Naive thymus-derived CD4-positive, alpha-beta T cell (primary cell): ENCODE data around the gene PLEKHA5. TPM values are rescaled to one million over a fixed set of nuclear protein-coding genes. Genes with fewer than 3 reads are reported as not detected.

ENCODE experiments used
- ATAC-seq: fragments of 150-1000 bp; cut with Tn5 transposase; 2 replicates; pipeline ENCODE4 v1.10.0; 2021; ENCODE audit warnings: mild to moderate bottlenecking, moderate library complexity
- CTCF ChIA-PET: fragments of 350-600 bp; sonication (Branson Sonifier 250); formaldehyde crosslinking; loops from one replicate; lab custom pipeline; 2021; ENCODE audit warnings: antibody characterized with exemption; lab: Charles Lee
- POLR2A ChIA-PET: fragments of 350-600 bp; sonication (Branson Sonifier 250); formaldehyde crosslinking; loops from one replicate; lab custom pipeline; 2021; ENCODE audit warnings: antibody characterized with exemption, inconsistent platforms; lab: Charles Lee
- DNase-seq, 9 donors: peaks; one replicate each; pipeline versions ENCODE4 v3.0.0 to v3.0.0-alpha.2; 2020 to 2022; ENCODE audit warnings: mixed read lengths in 1 of 9
- H3K27ac ChIP-seq: one replicate; pipeline ENCODE4 v1.7.0; 2013; ENCODE audit warnings: mild to moderate bottlenecking, low read depth, low read length, moderate library complexity
- H3K27me3 ChIP-seq, 2 donors: one replicate each; pipeline ENCODE4 v1.7.0; 2013; ENCODE audit warnings: low read length in 2 of 2, mild to moderate bottlenecking in 2 of 2, moderate library complexity in 2 of 2; ENCODE audit not compliant: control insufficient read depth in 2 of 2, insufficient read depth in 2 of 2
- H3K36me3 ChIP-seq, 3 experiments: 1 replicate in 2 of 3; 2 replicates in 1 of 3; pipeline ENCODE4 v1.7.0; 2013; ENCODE audit warnings: low read length in 3 of 3, mild to moderate bottlenecking in 3 of 3, moderate library complexity in 1 of 3; ENCODE audit not compliant: insufficient read depth in 3 of 3, control insufficient read depth in 2 of 3
- H3K4me1 ChIP-seq, 2 donors: one replicate each; pipeline ENCODE4 v1.7.0; 2013; ENCODE audit warnings: low read length in 2 of 2, mild to moderate bottlenecking in 2 of 2, moderate library complexity in 1 of 2; ENCODE audit not compliant: control insufficient read depth in 2 of 2, insufficient read depth in 2 of 2
- H3K4me3 ChIP-seq: 2 replicates; pipeline ENCODE4 v1.7.0; 2013; ENCODE audit warnings: mild to moderate bottlenecking, low read length
- H3K9me3 ChIP-seq, 3 experiments: 1 replicate in 2 of 3; 2 replicates in 1 of 3; pipeline ENCODE4 v1.7.0; 2013; ENCODE audit warnings: low read length in 3 of 3; ENCODE audit not compliant: control insufficient read depth in 2 of 3
- H3K27ac Mint-ChIP-seq, 9 donors: one replicate each; pipeline ENCODE4 v1.8.0; 2020 to 2022; ENCODE audit warnings: mixed read lengths in 9 of 9, mild to moderate bottlenecking in 8 of 9, moderate library complexity in 5 of 9, inconsistent platforms in 2 of 9
- H3K27me3 Mint-ChIP-seq, 5 donors: one replicate each; pipeline ENCODE4 v1.8.0; 2021 to 2022; ENCODE audit warnings: mixed read lengths in 5 of 5, mild to moderate bottlenecking in 1 of 5
- H3K36me3 Mint-ChIP-seq, 5 donors: one replicate each; pipeline ENCODE4 v1.8.0; 2020 to 2022; ENCODE audit warnings: mixed read lengths in 5 of 5, mild to moderate bottlenecking in 3 of 5, inconsistent platforms in 1 of 5
- H3K4me1 Mint-ChIP-seq, 7 donors: one replicate each; pipeline ENCODE4 v1.8.0; 2020 to 2022; ENCODE audit warnings: mixed read lengths in 7 of 7, mild to moderate bottlenecking in 3 of 7, inconsistent platforms in 1 of 7
- H3K4me3 Mint-ChIP-seq, 10 donors: one replicate each; pipeline ENCODE4 v1.8.0; 2020 to 2022; ENCODE audit warnings: mild to moderate bottlenecking in 10 of 10, mixed read lengths in 10 of 10, moderate library complexity in 6 of 10, inconsistent platforms in 2 of 10
- H3K9me3 Mint-ChIP-seq, 11 donors: one replicate each; pipeline ENCODE4 v1.8.0; 2020 to 2022; ENCODE audit warnings: mixed read lengths in 11 of 11, mild to moderate bottlenecking in 4 of 11, inconsistent platforms in 1 of 11, moderate library complexity in 1 of 11
- intact Hi-C, 2 donors: fragments of 100-400 bp; cut with micrococcal nuclease; formaldehyde crosslinking; loops; one replicate each; pipeline ENCODE4 v1.15.1; 2023
- polyA plus RNA-seq, 2 donors: library from polyadenylated mRNA; unstranded; fragments of 300-500 nt; fragmentation: Illumina TruSeq; gene quantifications; one replicate each; pipeline ENCODE4 v1.2.3, GENCODE V29; 2021
- total RNA-seq, 6 experiments: library from RNA in 5 of 6; stranded (reverse) in 5 of 6; gene quantifications; 1 replicate in 5 of 6; 2 replicates in 1 of 6; pipeline ENCODE4 v1.2.3 and lab custom pipeline; 2021 to 2026

PLEKHA5 gene
- total and polyA plus RNA-seq, 7 experiments from 2014 or later, result 0.32 to 5.3 (median 1.3) TPM

GRCh38 chr12:19110221-19110940, 19.2 kb upstream of the PLEKHA5 start:
- ChIA-PET POLR2A (no interaction called here), CTCF (no interaction called here)
- Histone ChIP-seq H3K9me3 (no peaks in the 10 kb centered on the region), H3K4me1 (no peaks in the 10 kb centered on the region), H3K27ac (no peak overlapping the region), H3K36me3 (no peaks in the 10 kb centered on the region), H3K4me3 (no peak overlapping the region), H3K27me3 (no peaks in the 10 kb centered on the region)
- Mint-ChIP-seq H3K4me3 (no peak overlapping the region), H3K27me3 (peaks cover 0 to 16% (median 2%) of the 10 kb centered on the region in 5 donors), H3K27ac (no peak overlapping the region), H3K4me1 (no peaks in the 10 kb centered on the region), H3K36me3 (no peaks in the 10 kb centered on the region), H3K9me3 (peaks cover 0 to 5% (median 0%) of the 10 kb centered on the region in 11 donors)
- ATAC-seq (no peak), DNase-seq (no peak)
- intact Hi-C loops, result no loop called here

GRCh38 chr12:19113464-19113863, 16.1 kb upstream of the PLEKHA5 start:
- no peak overlapping the region for H3K4me3 Mint-ChIP-seq
- ChIA-PET CTCF (no interaction called here), POLR2A (no interaction called here)
- no peaks in the 10 kb centered on the region for H3K36me3 Mint-ChIP-seq
- no peak overlapping the region for H3K4me3 ChIP-seq
- H3K27me3 ChIP-seq, result no peaks in the 10 kb centered on the region
- H3K36me3 ChIP-seq, result no peaks in the 10 kb centered on the region
- H3K9me3 ChIP-seq, result no peaks in the 10 kb centered on the region
- intact Hi-C loops, result no loop called here
- H3K9me3 Mint-ChIP-seq, result no peaks in the 10 kb centered on the region
- H3K4me1 Mint-ChIP-seq, result no peaks in the 10 kb centered on the region
- H3K27me3 Mint-ChIP-seq, result peaks cover 0 to 17% (median 4%) of the 10 kb centered on the region in 5 donors
- ATAC-seq (no peak), DNase-seq (no peak)
- H3K4me1 ChIP-seq, result no peaks in the 10 kb centered on the region
- no peak overlapping the region for H3K27ac ChIP-seq
- H3K27ac Mint-ChIP-seq, result no peak overlapping the region

GRCh38 chr12:19115285-19115684, 14.2 kb upstream of the PLEKHA5 start:
- no peak overlapping the region for H3K27ac ChIP-seq
- H3K9me3 ChIP-seq, result no peaks in the 10 kb centered on the region
- intact Hi-C loops, result no loop called here
- ChIA-PET CTCF (no interaction called here), POLR2A (no interaction called here)
- Mint-ChIP-seq H3K36me3 (no peaks in the 10 kb centered on the region), H3K27me3 (peaks cover 0 to 17% (median 4%) of the 10 kb centered on the region in 5 donors), H3K27ac (no peak overlapping the region), H3K4me3 (no peak overlapping the region), H3K9me3 (no peaks in the 10 kb centered on the region), H3K4me1 (no peaks in the 10 kb centered on the region)
- H3K4me3 ChIP-seq, result no peak overlapping the region
- no peaks in the 10 kb centered on the region for H3K4me1 ChIP-seq
- no peaks in the 10 kb centered on the region for H3K36me3 ChIP-seq
- no peak for DNase-seq
- no peaks in the 10 kb centered on the region for H3K27me3 ChIP-seq
- ATAC-seq, result no peak

DNA sequence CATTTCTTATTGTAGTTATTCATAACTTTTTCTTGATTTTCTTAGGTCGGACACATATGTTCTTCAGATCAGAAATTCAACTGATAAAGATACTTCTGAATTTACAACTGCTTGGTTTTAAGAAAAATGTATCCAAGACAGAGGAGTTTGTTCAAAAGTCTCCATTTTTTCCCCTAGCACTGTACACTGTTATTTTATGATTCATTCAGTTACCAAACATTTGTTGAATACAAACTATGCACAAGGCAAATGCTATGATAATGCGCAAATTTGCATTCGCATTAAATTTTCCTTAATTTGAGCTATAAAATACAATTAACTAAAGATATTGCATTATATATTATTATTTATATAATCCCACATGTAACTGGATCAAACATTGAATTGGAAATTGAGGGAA, 10.1 kb upstream of the PLEKHA5 start:
- no peak for ATAC-seq
- no peak overlapping the region for H3K4me3 Mint-ChIP-seq
- H3K9me3 Mint-ChIP-seq, result peaks cover 0 to 3% (median 0%) of the 10 kb centered on the region in 11 donors
- peaks cover 4 to 28% (median 13%) of the 10 kb centered on the region in 5 donors for H3K27me3 Mint-ChIP-seq
- POLR2A ChIA-PET, result no interaction called here
- H3K4me1 ChIP-seq, result no peaks in the 10 kb centered on the region
- no peak for DNase-seq
- no peaks in the 10 kb centered on the region for H3K9me3 ChIP-seq
- no peak overlapping the region for H3K4me3 ChIP-seq
- H3K36me3 ChIP-seq, result no peaks in the 10 kb centered on the region
- no peak overlapping the region for H3K27ac Mint-ChIP-seq
- H3K27ac ChIP-seq, result no peak overlapping the region
- H3K36me3 Mint-ChIP-seq, result no peaks in the 10 kb centered on the region
- H3K4me1 Mint-ChIP-seq, result no peaks in the 10 kb centered on the region
- intact Hi-C loops, result no loop called here
- CTCF ChIA-PET, result no interaction called here
- H3K27me3 ChIP-seq, result no peaks in the 10 kb centered on the region

DNA sequence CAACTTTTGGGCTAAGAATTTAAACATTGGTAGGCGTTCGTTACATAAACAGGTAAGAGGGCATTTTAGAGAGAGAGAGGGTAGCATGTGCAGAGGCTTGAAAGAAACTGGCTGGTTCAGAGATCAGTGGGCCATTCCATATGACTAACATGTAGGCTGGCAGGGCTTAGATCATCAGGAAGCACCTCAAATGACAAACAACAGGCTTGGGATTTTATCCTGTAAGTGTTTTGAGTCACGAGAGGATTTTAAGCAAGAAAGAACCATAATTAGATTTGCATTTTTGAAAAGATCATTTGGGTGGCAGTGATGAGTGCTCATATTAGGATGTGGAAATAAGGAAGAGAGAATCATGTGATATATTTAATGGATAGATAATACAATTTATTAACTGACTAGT, 8.7 kb upstream of the PLEKHA5 start:
- ChIA-PET POLR2A (no interaction called here), CTCF (interaction anchor here (0.6 kb wide), 1 partner anchor 830 kb away, joined by 3 read pairs; no protein-coding TSS in a partner anchor)
- H3K4me3 Mint-ChIP-seq, result no peak overlapping the region
- Histone ChIP-seq H3K27ac (no peak overlapping the region), H3K9me3 (no peaks in the 10 kb centered on the region), H3K36me3 (no peaks in the 10 kb centered on the region), H3K27me3 (no peaks in the 10 kb centered on the region), H3K4me1 (no peaks in the 10 kb centered on the region), H3K4me3 (no peak overlapping the region)
- peaks cover 0 to 7% (median 2%) of the 10 kb centered on the region in 11 donors for H3K9me3 Mint-ChIP-seq
- no peak overlapping the region for H3K27ac Mint-ChIP-seq
- peaks cover 4 to 23% (median 16%) of the 10 kb centered on the region in 5 donors for H3K27me3 Mint-ChIP-seq
- DNase-seq (no peak), ATAC-seq (no peak)
- peaks cover 0 to 4% (median 0%) of the 10 kb centered on the region in 7 donors for H3K4me1 Mint-ChIP-seq
- H3K36me3 Mint-ChIP-seq, result peaks cover 0 to 3% (median 0%) of the 10 kb centered on the region in 5 donors
- intact Hi-C loops, result loop anchor here in 1 of 2 donors (10.0 kb wide), 1 partner anchor 314 kb away; the partner anchor contains the start of gene AEBP2

GRCh38 chr12:19121449-19122018, 8.0 kb upstream of the PLEKHA5 start:
- H3K9me3 ChIP-seq, result no peaks in the 10 kb centered on the region
- H3K27ac ChIP-seq, result no peak overlapping the region
- ChIA-PET POLR2A (no interaction called here), CTCF (no interaction called here)
- Mint-ChIP-seq H3K27me3 (peaks cover 4 to 23% (median 16%) of the 10 kb centered on the region in 5 donors), H3K27ac (no peak overlapping the region), H3K36me3 (peaks cover 0 to 3% (median 0%) of the 10 kb centered on the region in 5 donors), H3K4me3 (no peak overlapping the region), H3K9me3 (peaks cover 0 to 9% (median 2%) of the 10 kb centered on the region in 11 donors), H3K4me1 (peaks cover 0 to 4% (median 0%) of the 10 kb centered on the region in 7 donors)
- intact Hi-C loops, result loop anchor here in 1 of 2 donors (10.0 kb wide), 1 partner anchor 313 kb away; the partner anchor contains the start of gene AEBP2
- no peaks in the 10 kb centered on the region for H3K27me3 ChIP-seq
- no peaks in the 10 kb centered on the region for H3K36me3 ChIP-seq
- DNase-seq, result no peak
- H3K4me1 ChIP-seq, result no peaks in the 10 kb centered on the region
- no peak overlapping the region for H3K4me3 ChIP-seq
- no peak for ATAC-seq
